Measurements from ENCODE around the gene HECTD4. TPM values are rescaled to one million over a fixed set of nuclear protein-coding genes. Genes with fewer than 3 reads are reported as not detected.

Gene HECTD4
- total RNA-seq, 2 experiments from 2014 or later = 34.5 to 62.4 TPM

- no peaks in the 10 kb centered on the region for H3K36me3 ChIP-seq (ENCODE audit: insufficient read depth, low read length)
- H3K4me2 ChIP-seq (ENCODE audit: low read length) = peak within 1 kb of the TSS; percentile 89
- H3K9me3 ChIP-seq (ENCODE audit: low read length) = no peaks in the 10 kb centered on the region
- peak; percentile 98 for DNase-seq (ENCODE audit: low spot score)
- intact Hi-C loops (cut with micrococcal nuclease; ENCODE audit: unreplicated experiment) = no loop called here
- ChIA-PET POLR2A (interaction anchor here (0.5 to 3.3 kb wide), 7 partner anchors 9 to 611 kb away, joined by 3 to 36 read pairs (median 4); partner anchors contain the start of genes ERP29 and NAA25), CTCF (ENCODE audit: unreplicated experiment) (interaction anchor here (0.6 to 0.7 kb wide), 3 partner anchors 17 to 604 kb away, joined by 3 to 4 read pairs (median 3); partner anchors contain the start of gene NAA25)
- H3K4me3 ChIP-seq (ENCODE audit: low read depth, low read length, poor library complexity, severe bottlenecking) = peak within 1 kb of the TSS; percentile 79
- peak within 1 kb of the TSS; percentile 46 for H2AFZ ChIP-seq (ENCODE audit: low read length)
- H3K27ac ChIP-seq (ENCODE audit: low read depth, low read length, poor library complexity, severe bottlenecking) = peak within 1 kb of the TSS; percentile 26
- H4K20me1 ChIP-seq (ENCODE audit: insufficient read depth, low read length) = no peaks in the 10 kb centered on the region
- no peaks in the 10 kb centered on the region for H3K9me2 ChIP-seq (ENCODE audit: insufficient read depth, low read length)
- peaks cover 25% of the 10 kb centered on the region for H3K4me1 ChIP-seq (ENCODE audit: insufficient read depth, low read length, poor library complexity, severe bottlenecking)
- H3K79me2 ChIP-seq (ENCODE audit: insufficient read depth, low read depth, low read length) = no peaks in the 10 kb centered on the region
- no TSS peak for BruUV-seq (replicated peaks)
- no peak for TF ChIP-seq EZH2phosphoT487 (IDR thresholded peaks at IDR 0.05; ENCODE audit: borderline replicate concordance, low read depth, low read length)
- no peak for TF ChIP-seq CTCF (conservative IDR thresholded peaks at IDR 0.05; ENCODE audit: low read length)
Measured at GRCh38 chr12:112125250-112125999, 256.8 kb downstream of the HECTD4 start, which contains the start of gene TRAFD1. TRAFD1 (plus strand) TSS chr12:112125560; CDS start chr12:112130523, 4,963 bp downstream.

GRCh38 chr12:112124918-112125249, 257.3 kb downstream of the HECTD4 start:
- POLR2A ChIA-PET = interaction anchor here (1.1 to 3.3 kb wide), 5 partner anchors 10 to 111 kb away, joined by 3 to 36 read pairs (median 4); partner anchors contain the start of genes ERP29 and NAA25
- H3K9me2 ChIP-seq (ENCODE audit: insufficient read depth, low read length) = no peaks in the 10 kb centered on the region
- no TSS peak for BruUV-seq (replicated peaks)
- H2AFZ ChIP-seq (ENCODE audit: low read length) = no peak overlapping the region; the same call in 1 of the 2 replicates
- intact Hi-C loops (cut with micrococcal nuclease; ENCODE audit: unreplicated experiment) = no loop called here
- CTCF ChIA-PET (ENCODE audit: unreplicated experiment) = interaction anchor here (0.7 kb wide), 1 partner anchor 16 kb away, joined by 3 read pairs; the partner anchor contains the start of gene NAA25
- H3K79me2 ChIP-seq (ENCODE audit: insufficient read depth, low read depth, low read length) = no peaks in the 10 kb centered on the region
- no peak for TF ChIP-seq EZH2phosphoT487 (IDR thresholded peaks at IDR 0.05; ENCODE audit: borderline replicate concordance, low read depth, low read length)
- no peak for TF ChIP-seq CTCF (conservative IDR thresholded peaks at IDR 0.05; ENCODE audit: low read length)
- peak overlapping the region; percentile 65 for H3K4me2 ChIP-seq (ENCODE audit: low read length)
- no peaks in the 10 kb centered on the region for H4K20me1 ChIP-seq (ENCODE audit: insufficient read depth, low read length)
- H3K4me1 ChIP-seq (ENCODE audit: insufficient read depth, low read length, poor library complexity, severe bottlenecking) = peaks cover 20% of the 10 kb centered on the region
- no peak for DNase-seq (ENCODE audit: low spot score)
- peak overlapping the region; percentile 79 for H3K4me3 ChIP-seq (ENCODE audit: low read depth, low read length, poor library complexity, severe bottlenecking)
- H3K27ac ChIP-seq (ENCODE audit: low read depth, low read length, poor library complexity, severe bottlenecking) = no peak overlapping the region
- no peaks in the 10 kb centered on the region for H3K9me3 ChIP-seq (ENCODE audit: low read length)
- H3K36me3 ChIP-seq (ENCODE audit: insufficient read depth, low read length) = no peaks in the 10 kb centered on the region
